Neural cell (in vitro differentiated cells): ENCODE results near the gene SEMA6A. TPM values are rescaled to one million over a fixed set of nuclear protein-coding genes. Genes with fewer than 3 reads are reported as not detected.

Source experiments
- H2AFZ ChIP-seq: fragments of 200-600, 300-800 bp; sonication (generic), shearing (Covaris generic); 2 replicates; pipeline ENCODE4 v1.6.0; 2014; ENCODE audit warnings: low read depth, mild to moderate bottlenecking, antibody characterized with exemption, low read length, moderate library complexity
- H3F3A ChIP-seq: fragments of 200-600 bp; shearing (Covaris generic); 2 replicates; pipeline ENCODE4 v1.6.1; 2016; ENCODE audit warnings: mild to moderate bottlenecking, moderate library complexity, mixed read lengths, antibody characterized with exemption, low read length; ENCODE audit not compliant: insufficient read depth, poor library complexity, severe bottlenecking
- H3K27ac ChIP-seq: fragments of 200-600, 300-800 bp; sonication (generic), shearing (Covaris generic); 2 replicates; pipeline ENCODE4 v1.5.1; 2014; ENCODE audit warnings: mild to moderate bottlenecking, low read length, moderate library complexity
- H3K27me3 ChIP-seq: fragments of 300-800, 200-600 bp; sonication (generic), shearing (Covaris generic); 2 replicates; pipeline ENCODE4 v1.6.0; 2014; ENCODE audit warnings: mild to moderate bottlenecking, low read depth, low read length, moderate library complexity; ENCODE audit not compliant: insufficient read depth
- H3K36me3 ChIP-seq: fragments of 300-800, 200-600 bp; sonication (generic), shearing (Covaris generic); 2 replicates; pipeline ENCODE4 v1.5.1; 2014; ENCODE audit warnings: mild to moderate bottlenecking, antibody characterized with exemption, low read length, moderate library complexity; ENCODE audit not compliant: insufficient read depth
- H3K4me2 ChIP-seq: fragments of 300-800, 200-600 bp; sonication (generic), shearing (Covaris generic); 2 replicates; pipeline ENCODE4 v1.6.0; 2014; ENCODE audit warnings: mild to moderate bottlenecking, low read length
- H3K4me3 ChIP-seq: fragments of 300-800, 200-600 bp; sonication (generic), shearing (Covaris generic); 2 replicates; pipeline ENCODE4 v1.5.1; 2014; ENCODE audit warnings: mild to moderate bottlenecking, low read length, moderate library complexity
- H3K79me2 ChIP-seq: fragments of 200-600 bp; shearing (Covaris generic); replicated peaks from 2 replicates; pipeline ENCODE4 v1.6.0; 2014; ENCODE audit warnings: mild to moderate bottlenecking, low read length, moderate library complexity; ENCODE audit not compliant: insufficient read depth
- H3K9ac ChIP-seq: fragments of 300-800, 200-600 bp; sonication (generic), shearing (Covaris generic); 2 replicates; pipeline ENCODE4 v1.6.1; 2016; ENCODE audit warnings: mild to moderate bottlenecking, low read length, mixed read lengths
- H3K9me2 ChIP-seq: fragments of 200-600 bp; shearing (Covaris generic); 2 replicates; pipeline ENCODE4 v1.6.1; 2016; ENCODE audit warnings: mild to moderate bottlenecking, low read length, mixed read lengths; ENCODE audit not compliant: insufficient read depth
- H3K9me3 ChIP-seq: fragments of 200-600, 300-800 bp; sonication (generic), shearing (Covaris generic); 2 replicates; pipeline ENCODE4 v1.6.1; 2016; ENCODE audit warnings: mild to moderate bottlenecking, mixed run types, low read length, moderate library complexity, mixed read lengths
- H4K20me1 ChIP-seq: fragments of 200-600 bp; shearing (Covaris generic); 2 replicates; pipeline ENCODE4 v1.6.1; 2016; ENCODE audit warnings: mild to moderate bottlenecking, mixed run types; ENCODE audit not compliant: insufficient read depth
- EP300 ChIP-seq: fragments of 450-650 bp; conservative IDR thresholded peaks from 2 replicates; pipeline ENCODE4 v1.6.1; 2014; ENCODE audit warnings: antibody characterized with exemption, mild to moderate bottlenecking, moderate library complexity; ENCODE audit not compliant: poor library complexity, severe bottlenecking
- EZH2 ChIP-seq: fragments of 200-600, 300-800 bp; shearing (Covaris generic), sonication (generic); IDR thresholded peaks from 2 replicates; pipeline ENCODE4 v1.6.1; 2014; ENCODE audit warnings: antibody characterized with exemption, low read length, borderline replicate concordance, mild to moderate bottlenecking; ENCODE audit not compliant: insufficient read depth, poor library complexity, severe bottlenecking
- MXI1 ChIP-seq: fragments of 450-650 bp; conservative IDR thresholded peaks from 2 replicates; pipeline ENCODE4 v1.6.1; 2014; ENCODE audit warnings: antibody characterized with exemption, mild to moderate bottlenecking; ENCODE audit not compliant: poor library complexity, severe bottlenecking
- POLR2AphosphoS5 ChIP-seq: IDR thresholded peaks from 2 replicates; pipeline ENCODE4 v1.6.1; 2012
- RAD21 ChIP-seq: fragments of 450-650 bp; conservative IDR thresholded peaks from 2 replicates; pipeline ENCODE4 v1.6.1; 2014; ENCODE audit warnings: antibody characterized with exemption, mild to moderate bottlenecking, moderate library complexity
- SMC3 ChIP-seq: fragments of 450-650 bp; conservative IDR thresholded peaks from 2 replicates; pipeline ENCODE4 v1.6.1; 2014; ENCODE audit warnings: antibody characterized with exemption, mild to moderate bottlenecking, moderate library complexity; ENCODE audit not compliant: poor library complexity
- TAF1 ChIP-seq: IDR thresholded peaks from 2 replicates; pipeline ENCODE4 v1.6.1; 2012; ENCODE audit warnings: low read depth
- polyA plus RNA-seq: library from polyadenylated mRNA; depleted of rRNA; stranded (reverse); fragments of >200 nt; gene quantifications from 2 replicates; pipeline ENCODE4 v1.2.3, GENCODE V29; 2014
- TF ChIP-seq, protein P1 (sequence below): fragments of 450-650 bp; IDR thresholded peaks from 2 replicates; pipeline ENCODE4 v1.5.1; 2014; ENCODE audit warnings: antibody characterized with exemption, mild to moderate bottlenecking, moderate library complexity; ENCODE audit not compliant: poor library complexity, severe bottlenecking
- TF ChIP-seq, protein P2 (sequence below): IDR thresholded peaks from 2 replicates; pipeline ENCODE4 v1.6.1; 2012; ENCODE audit warnings: borderline replicate concordance

SEMA6A gene
- polyA plus RNA-seq, 1 donor from 2014 or later, result 6.5 TPM

DNA sequence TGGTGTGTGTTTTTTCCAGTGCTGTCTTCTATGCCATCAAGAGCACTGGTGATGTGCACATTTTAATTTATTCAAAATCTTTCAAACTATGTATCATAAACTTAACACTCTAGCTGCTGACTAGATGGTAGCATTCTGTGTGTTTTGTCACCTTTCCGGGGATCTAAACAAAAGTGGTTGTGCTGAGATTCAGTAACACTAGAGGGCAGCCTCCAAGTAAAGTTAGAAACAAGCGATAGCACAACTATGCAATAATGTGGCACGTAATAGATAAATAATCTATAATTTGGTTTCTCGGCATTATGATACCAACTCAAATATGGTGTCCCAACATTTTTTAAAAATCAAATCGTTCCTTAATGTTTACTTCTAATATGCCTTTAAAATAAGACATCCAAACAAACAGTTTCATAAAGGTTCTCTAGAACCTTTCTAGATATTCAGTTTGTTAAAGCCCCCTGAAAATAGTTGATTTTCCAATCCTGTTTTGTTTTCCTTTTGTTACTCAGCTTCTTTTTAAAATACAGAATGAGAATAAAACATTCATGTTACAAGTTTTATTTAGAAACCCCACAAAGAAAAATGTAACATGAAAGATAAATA, 16.9 kb downstream of the SEMA6A start:
- Histone ChIP-seq H3K9me2 (no peaks in the 10 kb centered on the region), H4K20me1 (no peaks in the 10 kb centered on the region), H3K9me3 (no peaks in the 10 kb centered on the region), H3K9ac (no peak overlapping the region), H3F3A (peaks cover 4% of the 10 kb centered on the region), H3K36me3 (no peaks in the 10 kb centered on the region), H3K27ac (no peak overlapping the region), H3K4me2 (no peak overlapping the region), H3K27me3 (no peaks in the 10 kb centered on the region), H2AFZ (no peak overlapping the region), H3K4me3 (no peak overlapping the region), H3K79me2 (peaks cover 55% of the 10 kb centered on the region)
- TF ChIP-seq, protein P1, sequence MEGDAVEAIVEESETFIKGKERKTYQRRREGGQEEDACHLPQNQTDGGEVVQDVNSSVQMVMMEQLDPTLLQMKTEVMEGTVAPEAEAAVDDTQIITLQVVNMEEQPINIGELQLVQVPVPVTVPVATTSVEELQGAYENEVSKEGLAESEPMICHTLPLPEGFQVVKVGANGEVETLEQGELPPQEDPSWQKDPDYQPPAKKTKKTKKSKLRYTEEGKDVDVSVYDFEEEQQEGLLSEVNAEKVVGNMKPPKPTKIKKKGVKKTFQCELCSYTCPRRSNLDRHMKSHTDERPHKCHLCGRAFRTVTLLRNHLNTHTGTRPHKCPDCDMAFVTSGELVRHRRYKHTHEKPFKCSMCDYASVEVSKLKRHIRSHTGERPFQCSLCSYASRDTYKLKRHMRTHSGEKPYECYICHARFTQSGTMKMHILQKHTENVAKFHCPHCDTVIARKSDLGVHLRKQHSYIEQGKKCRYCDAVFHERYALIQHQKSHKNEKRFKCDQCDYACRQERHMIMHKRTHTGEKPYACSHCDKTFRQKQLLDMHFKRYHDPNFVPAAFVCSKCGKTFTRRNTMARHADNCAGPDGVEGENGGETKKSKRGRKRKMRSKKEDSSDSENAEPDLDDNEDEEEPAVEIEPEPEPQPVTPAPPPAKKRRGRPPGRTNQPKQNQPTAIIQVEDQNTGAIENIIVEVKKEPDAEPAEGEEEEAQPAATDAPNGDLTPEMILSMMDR, result peak; percentile 70
- TF ChIP-seq, protein P2, sequence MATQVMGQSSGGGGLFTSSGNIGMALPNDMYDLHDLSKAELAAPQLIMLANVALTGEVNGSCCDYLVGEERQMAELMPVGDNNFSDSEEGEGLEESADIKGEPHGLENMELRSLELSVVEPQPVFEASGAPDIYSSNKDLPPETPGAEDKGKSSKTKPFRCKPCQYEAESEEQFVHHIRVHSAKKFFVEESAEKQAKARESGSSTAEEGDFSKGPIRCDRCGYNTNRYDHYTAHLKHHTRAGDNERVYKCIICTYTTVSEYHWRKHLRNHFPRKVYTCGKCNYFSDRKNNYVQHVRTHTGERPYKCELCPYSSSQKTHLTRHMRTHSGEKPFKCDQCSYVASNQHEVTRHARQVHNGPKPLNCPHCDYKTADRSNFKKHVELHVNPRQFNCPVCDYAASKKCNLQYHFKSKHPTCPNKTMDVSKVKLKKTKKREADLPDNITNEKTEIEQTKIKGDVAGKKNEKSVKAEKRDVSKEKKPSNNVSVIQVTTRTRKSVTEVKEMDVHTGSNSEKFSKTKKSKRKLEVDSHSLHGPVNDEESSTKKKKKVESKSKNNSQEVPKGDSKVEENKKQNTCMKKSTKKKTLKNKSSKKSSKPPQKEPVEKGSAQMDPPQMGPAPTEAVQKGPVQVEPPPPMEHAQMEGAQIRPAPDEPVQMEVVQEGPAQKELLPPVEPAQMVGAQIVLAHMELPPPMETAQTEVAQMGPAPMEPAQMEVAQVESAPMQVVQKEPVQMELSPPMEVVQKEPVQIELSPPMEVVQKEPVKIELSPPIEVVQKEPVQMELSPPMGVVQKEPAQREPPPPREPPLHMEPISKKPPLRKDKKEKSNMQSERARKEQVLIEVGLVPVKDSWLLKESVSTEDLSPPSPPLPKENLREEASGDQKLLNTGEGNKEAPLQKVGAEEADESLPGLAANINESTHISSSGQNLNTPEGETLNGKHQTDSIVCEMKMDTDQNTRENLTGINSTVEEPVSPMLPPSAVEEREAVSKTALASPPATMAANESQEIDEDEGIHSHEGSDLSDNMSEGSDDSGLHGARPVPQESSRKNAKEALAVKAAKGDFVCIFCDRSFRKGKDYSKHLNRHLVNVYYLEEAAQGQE, result no peak
- TF ChIP-seq EP300 (no peak), RAD21 (peak; percentile 70), POLR2AphosphoS5 (no peak), MXI1 (no peak), EZH2 (no peak), TAF1 (no peak), SMC3 (peak; percentile 73)

DNA sequence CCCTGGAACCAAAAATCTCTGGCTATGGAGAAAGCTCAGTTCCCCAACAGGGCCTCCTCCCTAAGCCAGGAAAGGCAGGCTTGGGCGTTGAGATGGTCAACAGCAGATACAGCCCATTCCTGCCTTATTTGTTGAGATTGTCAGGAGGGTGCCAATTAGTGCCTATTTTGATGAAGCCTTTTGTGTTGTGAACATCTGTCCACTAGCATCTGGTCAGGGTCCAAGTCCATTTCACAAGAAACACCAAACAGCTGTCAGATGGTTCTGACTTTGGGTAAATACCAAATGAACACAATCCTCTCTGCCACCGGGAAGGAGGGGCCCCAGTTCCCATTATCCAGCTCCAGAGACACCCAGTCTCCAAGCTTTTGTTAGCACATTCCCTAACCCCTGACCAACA, 19.9 kb downstream of the SEMA6A start:
- Histone ChIP-seq H4K20me1 (no peaks in the 10 kb centered on the region), H3F3A (peaks cover 4% of the 10 kb centered on the region), H3K4me2 (no peak overlapping the region), H3K36me3 (no peaks in the 10 kb centered on the region), H2AFZ (no peak overlapping the region), H3K9ac (no peak overlapping the region), H3K79me2 (peaks cover 38% of the 10 kb centered on the region), H3K4me3 (no peak overlapping the region), H3K27ac (no peak overlapping the region), H3K27me3 (no peaks in the 10 kb centered on the region), H3K9me3 (no peaks in the 10 kb centered on the region), H3K9me2 (no peaks in the 10 kb centered on the region)
- no peak for TF ChIP-seq RAD21
- TF ChIP-seq, protein P2, result no peak
- TF ChIP-seq EZH2, result no peak
